ENCODE results near the gene BSDC1. TPM values are rescaled to one million over a fixed set of nuclear protein-coding genes. Genes with fewer than 3 reads are reported as not detected.

Gene BSDC1
- total RNA-seq, 6 donors from 2014 or later: 60.8 to 116 (median 68.9) TPM

DNA sequence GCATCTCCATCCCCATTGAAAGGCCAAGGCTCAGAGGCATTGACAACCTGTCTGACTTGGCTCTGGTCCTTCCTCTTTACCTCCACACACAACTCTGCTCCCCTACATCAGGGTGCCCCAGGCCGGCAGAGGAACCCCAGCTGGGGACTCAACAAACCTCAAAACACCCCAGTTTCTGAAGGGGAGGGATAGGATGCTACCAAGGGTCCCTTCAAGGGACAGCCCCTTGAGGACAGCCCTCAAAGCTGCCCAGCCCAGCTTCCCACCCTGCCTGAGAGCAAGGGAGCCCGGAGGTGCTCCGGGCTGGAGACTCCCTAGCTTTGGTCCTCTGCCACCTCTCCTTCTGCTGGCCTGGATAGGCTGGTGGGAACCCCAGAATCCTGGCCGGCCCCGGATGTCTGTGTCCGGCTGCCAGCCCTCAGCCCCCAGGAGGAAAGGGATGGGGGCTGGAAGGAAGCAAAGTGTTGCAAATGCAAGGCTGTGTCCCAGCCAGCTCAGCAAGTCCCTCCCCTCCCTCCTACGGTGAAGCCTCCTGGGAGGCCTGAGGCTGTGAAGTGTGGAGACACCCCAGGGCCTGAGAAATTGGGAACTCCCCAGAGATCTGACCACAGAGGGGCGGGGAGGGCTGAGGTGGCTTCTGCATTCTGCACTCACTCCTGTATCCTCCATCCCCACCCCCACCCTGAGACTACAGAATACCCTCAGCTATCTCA, 57.1 kb downstream of the BSDC1 start:
- WGBS, 2 donors: 20 to 65% methylated on average over 1 to 4 of the region's 8 CpGs
- TF ChIP-seq EP300 (IDR thresholded peaks at IDR 0.05): no peak
- TF ChIP-seq, protein P1, sequence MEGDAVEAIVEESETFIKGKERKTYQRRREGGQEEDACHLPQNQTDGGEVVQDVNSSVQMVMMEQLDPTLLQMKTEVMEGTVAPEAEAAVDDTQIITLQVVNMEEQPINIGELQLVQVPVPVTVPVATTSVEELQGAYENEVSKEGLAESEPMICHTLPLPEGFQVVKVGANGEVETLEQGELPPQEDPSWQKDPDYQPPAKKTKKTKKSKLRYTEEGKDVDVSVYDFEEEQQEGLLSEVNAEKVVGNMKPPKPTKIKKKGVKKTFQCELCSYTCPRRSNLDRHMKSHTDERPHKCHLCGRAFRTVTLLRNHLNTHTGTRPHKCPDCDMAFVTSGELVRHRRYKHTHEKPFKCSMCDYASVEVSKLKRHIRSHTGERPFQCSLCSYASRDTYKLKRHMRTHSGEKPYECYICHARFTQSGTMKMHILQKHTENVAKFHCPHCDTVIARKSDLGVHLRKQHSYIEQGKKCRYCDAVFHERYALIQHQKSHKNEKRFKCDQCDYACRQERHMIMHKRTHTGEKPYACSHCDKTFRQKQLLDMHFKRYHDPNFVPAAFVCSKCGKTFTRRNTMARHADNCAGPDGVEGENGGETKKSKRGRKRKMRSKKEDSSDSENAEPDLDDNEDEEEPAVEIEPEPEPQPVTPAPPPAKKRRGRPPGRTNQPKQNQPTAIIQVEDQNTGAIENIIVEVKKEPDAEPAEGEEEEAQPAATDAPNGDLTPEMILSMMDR (IDR thresholded peaks at IDR 0.05): no peak
- TF ChIP-seq POLR2A (IDR thresholded peaks at IDR 0.05): no peak
- TF ChIP-seq POLR2AphosphoS5 (IDR thresholded peaks at IDR 0.05): no peak
- H3K27ac ChIP-seq: peak overlapping the region; percentile 72 to 89 (median 78)

DNA sequence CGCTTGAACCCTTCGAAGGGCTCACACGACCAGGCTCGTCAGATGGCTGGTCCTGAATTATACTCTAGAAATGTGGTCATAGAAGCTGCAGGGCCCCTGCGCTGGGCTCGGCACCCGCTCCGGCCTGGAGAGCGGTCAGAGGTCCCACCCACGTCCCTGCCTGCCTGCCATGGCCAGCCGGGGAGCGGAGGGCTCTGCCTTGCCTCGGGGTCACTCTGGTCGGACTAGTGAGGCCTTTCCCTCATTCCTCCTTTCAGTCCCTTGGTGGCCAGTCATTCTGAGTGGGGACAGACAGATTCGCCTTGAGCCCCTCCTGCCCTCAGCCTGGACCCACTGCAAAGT, 57.7 kb downstream of the BSDC1 start:
- H3K27ac ChIP-seq: peak overlapping the region; percentile 72 to 89 (median 78)
- TF ChIP-seq EP300 (IDR thresholded peaks at IDR 0.05) (no peak), POLR2A (IDR thresholded peaks at IDR 0.05) (no peak), POLR2AphosphoS5 (IDR thresholded peaks at IDR 0.05) (no peak)
- TF ChIP-seq, protein P1 (IDR thresholded peaks at IDR 0.05): no peak
- peaks cover 41 to 64% (median 48%) of the 10 kb centered on the region in 4 donors for H3K4me1 ChIP-seq
- peaks cover 8 to 21% (median 14%) of the 10 kb centered on the region in 4 donors for H3K36me3 ChIP-seq
- DNase-seq (no peak), ATAC-seq (ENCODE audit: low FRiP score in 2 of 2) (peak in 1 of 2 donors; percentile 7)
- H3K9me3 ChIP-seq: no peaks in the 10 kb centered on the region
- H3K27me3 ChIP-seq: no peaks in the 10 kb centered on the region
- peak overlapping the region in 3 of 4 donors; percentile 63 to 87 (median 76) for H3K4me3 ChIP-seq
- WGBS, 2 donors: 44% methylated on average over 13 of the region's 15 CpGs; no CpG with 5 or more reads in 1 of the 2 donors

More for the DNA sequence above, 57.1 kb downstream of the BSDC1 start:
- ATAC-seq (ENCODE audit: low FRiP score in 2 of 2) (peak; percentile 57 to 74), DNase-seq (peak in 1 of 2 donors; percentile 76)
- no peaks in the 10 kb centered on the region for H3K9me3 ChIP-seq
- no peaks in the 10 kb centered on the region for H3K27me3 ChIP-seq
- peak overlapping the region in 1 of 4 donors; percentile 87 for H3K4me3 ChIP-seq
- H3K36me3 ChIP-seq: peaks cover 2 to 16% (median 9%) of the 10 kb centered on the region in 4 donors
- peaks cover 41 to 66% (median 53%) of the 10 kb centered on the region in 4 donors for H3K4me1 ChIP-seq

DNA sequence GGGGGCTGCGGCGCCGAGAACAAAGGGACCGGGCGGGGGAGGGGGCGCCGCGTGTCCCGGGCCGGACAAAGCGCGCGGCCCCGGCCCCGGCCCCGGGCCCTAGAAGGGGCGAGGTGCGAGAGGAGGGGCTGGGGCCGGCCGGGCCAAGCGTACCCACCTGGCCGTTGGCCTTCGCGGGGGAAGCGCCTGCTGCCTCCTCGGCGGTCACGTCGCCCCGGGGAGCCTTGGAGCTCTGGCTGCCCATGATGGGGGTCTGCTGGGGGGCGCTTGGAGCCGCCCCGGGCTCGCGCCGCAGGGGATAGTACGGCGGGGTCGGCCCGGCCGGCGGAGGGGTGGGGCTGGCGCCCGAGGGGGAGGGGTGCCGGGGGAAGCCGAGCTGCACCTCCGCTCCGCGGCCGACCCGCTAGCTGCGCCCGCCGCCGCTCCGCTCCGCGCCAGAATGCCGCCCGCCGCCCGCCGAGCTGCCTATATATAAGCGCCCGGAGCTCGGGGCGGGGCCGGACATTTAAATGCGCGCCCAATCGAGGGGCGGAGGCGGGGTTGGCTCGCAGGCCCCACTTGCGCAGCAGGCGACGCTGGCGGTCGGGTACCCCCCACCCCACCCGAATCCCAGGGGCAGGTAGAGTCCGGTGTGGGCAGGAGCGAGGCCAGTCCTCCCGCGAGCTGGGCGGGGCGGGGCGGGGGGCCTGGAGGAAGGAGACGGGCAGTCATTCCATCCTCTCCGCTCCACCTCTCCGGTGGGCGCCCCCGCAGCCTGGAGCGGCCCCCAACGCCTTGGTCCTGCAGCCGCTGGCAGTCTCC, 58.3 kb downstream of the BSDC1 start, which contains the start of gene MARCKSL1:
Gene MARCKSL1 (minus strand): TSS at position 444 of the 801 bp plus-strand sequence. CDS start 200 bp downstream, at position 244.
- H3K4me1 ChIP-seq: peaks cover 41 to 64% (median 47%) of the 10 kb centered on the region in 4 donors
- no peaks in the 10 kb centered on the region for H3K27me3 ChIP-seq
- ATAC-seq (ENCODE audit: low FRiP score in 2 of 2): peak; percentile 20 to 79
- H3K27ac ChIP-seq: peak within 1 kb of the TSS; percentile 72 to 89 (median 78)
- peaks cover 13 to 27% (median 18%) of the 10 kb centered on the region in 4 donors for H3K36me3 ChIP-seq
- peak within 1 kb of the TSS; percentile 63 to 87 (median 79) for H3K4me3 ChIP-seq
- DNase-seq: peak; percentile 78 to 96
- TF ChIP-seq EP300 (IDR thresholded peaks at IDR 0.05): peak in 1 of 4 donors; percentile 19
- peak; percentile 64 to 92 for TF ChIP-seq POLR2AphosphoS5 (IDR thresholded peaks at IDR 0.05)
- peak in 3 of 4 donors; percentile 54 to 83 (median 82) for TF ChIP-seq POLR2A (IDR thresholded peaks at IDR 0.05)
- TF ChIP-seq, protein P1 (IDR thresholded peaks at IDR 0.05): no peak
- 7% methylated on average over 15 of the region's 95 CpGs; no CpG with 5 or more reads in 1 of the 2 donors for WGBS, 2 donors
- H3K9me3 ChIP-seq: no peaks in the 10 kb centered on the region

DNA sequence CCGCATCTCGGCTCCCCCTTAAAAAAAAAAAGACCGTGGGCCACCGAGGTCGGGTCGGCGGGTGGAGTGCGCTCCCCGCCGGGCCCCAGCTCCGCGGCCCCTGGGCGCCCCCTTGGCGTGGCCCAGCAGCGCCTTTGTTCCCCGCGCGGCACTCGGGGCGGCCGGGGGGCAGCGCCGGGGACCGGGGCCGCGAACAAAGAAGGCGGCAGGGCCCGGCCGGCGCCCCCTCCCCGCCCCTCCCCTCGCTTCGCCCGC, 58.8 kb downstream of the BSDC1 start:
- ATAC-seq (ENCODE audit: low FRiP score in 2 of 2): no peak
- peaks cover 41 to 64% (median 47%) of the 10 kb centered on the region in 4 donors for H3K4me1 ChIP-seq

More for the DNA sequence above, 58.8 kb downstream of the BSDC1 start:
- no peak for DNase-seq
- no peaks in the 10 kb centered on the region for H3K27me3 ChIP-seq
- H3K4me3 ChIP-seq: peak overlapping the region; percentile 63 to 87 (median 79)
- H3K9me3 ChIP-seq: no peaks in the 10 kb centered on the region
- peak overlapping the region; percentile 60 to 89 (median 78) for H3K27ac ChIP-seq
- WGBS, 2 donors: 0 to 5% methylated on average over 8 to 9 of the region's 34 CpGs
- H3K36me3 ChIP-seq: peaks cover 13 to 31% (median 21%) of the 10 kb centered on the region in 4 donors
- TF ChIP-seq, protein P1 (IDR thresholded peaks at IDR 0.05): no peak
- TF ChIP-seq POLR2A (IDR thresholded peaks at IDR 0.05): no peak
- no peak for TF ChIP-seq EP300 (IDR thresholded peaks at IDR 0.05)
- TF ChIP-seq POLR2AphosphoS5 (IDR thresholded peaks at IDR 0.05): no peak

Data from upper lobe of left lung (tissue), 6 donors.